Forelimb muscle (tissue), 1 donor: ENCODE data around the gene SLC35D2. TPM values are rescaled to one million over a fixed set of nuclear protein-coding genes. Genes with fewer than 3 reads are reported as not detected.
"Not testable (repeated sequence)": the region's sequence is repeated elsewhere in the genome, so short reads cannot be mapped to it uniquely, and the experiment has no call there.

Experiments
- DNase-seq: peaks from one replicate; pipeline ENCODE4 v3.0.0-alpha.2; 2013; ENCODE audit warnings: low read depth
- polyA plus RNA-seq: library from polyadenylated mRNA; unstranded; fragments of 120-200 nt; gene quantifications from one replicate; pipeline ENCODE4 v1.2.1, GENCODE V29; 2013; ENCODE audit not compliant: insufficient read length

SLC35D2 gene
- polyA plus RNA-seq, 1 donor, result 26.1 TPM

GRCh38 chr9:96361668-96362067 is 21.8 kb downstream of the SLC35D2 start:
- no peak for DNase-seq

GRCh38 chr9:96360976-96361375 is 22.5 kb downstream of the SLC35D2 start:
- DNase-seq, result no peak

GRCh38 chr9:96360523-96360922 is 23.0 kb downstream of the SLC35D2 start:
- DNase-seq, result not testable (repeated sequence)

GRCh38 chr9:96350866-96351265 is 32.6 kb downstream of the SLC35D2 start:
- DNase-seq, result no peak

GRCh38 chr9:96348261-96348660 is 35.2 kb downstream of the SLC35D2 start:
- DNase-seq, result no peak

- DNase-seq, result no peak
These were observed 38.0 kb downstream of the SLC35D2 start for GRCh38 chr9:96345551-96345950.

- peak; percentile 35 for DNase-seq
These were observed 38.9 kb downstream of the SLC35D2 start for GRCh38 chr9:96344458-96345180.

GRCh38 chr9:96343515-96344360 is 39.8 kb downstream of the SLC35D2 start:
- DNase-seq, result no peak

GRCh38 chr9:96342571-96343245 is 40.8 kb downstream of the SLC35D2 start:
- DNase-seq, result no peak

GRCh38 chr9:96340707-96341106 is 42.8 kb downstream of the SLC35D2 start:
- DNase-seq, result no peak

- DNase-seq, result no peak
These were observed 45.2 kb downstream of the SLC35D2 start for GRCh38 chr9:96338299-96338698.

GRCh38 chr9:96333958-96334357 is 49.6 kb downstream of the SLC35D2 start:
- DNase-seq, result no peak

GRCh38 chr9:96331236-96331947 is 52.1 kb downstream of the SLC35D2 start:
- DNase-seq, result no peak

GRCh38 chr9:96327694-96328352 is 55.7 kb downstream of the SLC35D2 start:
- DNase-seq, result peak; percentile 31

- no peak for DNase-seq
These were observed 60.3 kb downstream of the SLC35D2 start for GRCh38 chr9:96323169-96323568.

GRCh38 chr9:96322736-96323135 is 60.8 kb downstream of the SLC35D2 start:
- not testable (repeated sequence) for DNase-seq

GRCh38 chr9:96322210-96322609 is 61.3 kb downstream of the SLC35D2 start:
- DNase-seq, result not testable (repeated sequence)

GRCh38 chr9:96321515-96321914 is 62.0 kb downstream of the SLC35D2 start:
- no peak for DNase-seq

- no peak for DNase-seq
These were observed 62.7 kb downstream of the SLC35D2 start for GRCh38 chr9:96320749-96321280.

GRCh38 chr9:96318921-96319565 is 64.5 kb downstream of the SLC35D2 start:
- no peak for DNase-seq
